HG03520 (cell line): ENCODE data around the gene ANGPTL8.

Experiments used
- ATAC-seq: cut with Tn5 transposase; IDR thresholded peaks from one replicate; pipeline ENCODE4 v1.9.1; 2021; ENCODE audit warnings: mild to moderate bottlenecking, moderate library complexity; ENCODE audit not compliant: unreplicated experiment

Gene ANGPTL8

DNA sequence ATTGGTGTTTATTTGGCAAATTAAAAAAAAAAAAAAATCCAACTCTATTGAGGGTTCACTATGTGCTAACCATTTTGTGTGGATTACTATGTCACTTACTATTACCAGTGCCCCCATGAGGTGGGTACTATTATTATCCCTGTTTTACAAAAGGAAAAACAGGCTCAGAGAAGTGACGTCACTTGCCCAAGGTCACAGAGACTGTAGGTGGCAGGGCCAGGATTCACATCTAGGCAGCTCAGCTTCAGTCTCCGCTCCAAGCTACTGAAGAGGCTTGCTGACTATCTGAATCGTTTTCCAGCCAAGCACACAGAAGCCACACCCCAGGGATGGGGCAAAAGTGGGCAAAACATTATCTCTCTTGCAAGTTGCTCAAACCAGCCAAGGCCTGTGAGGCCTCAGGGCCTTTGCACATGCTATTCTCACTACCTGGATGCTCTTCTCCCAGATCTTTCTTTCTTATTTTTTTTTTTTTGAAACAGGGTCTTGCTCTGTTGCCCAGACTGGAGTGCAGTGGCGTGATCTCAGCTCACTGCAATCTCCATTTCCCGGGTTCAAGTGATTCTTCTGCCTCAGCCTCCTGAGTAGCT, 4.8 kb upstream of the ANGPTL8 start:
- ATAC-seq, result no peak

DNA sequence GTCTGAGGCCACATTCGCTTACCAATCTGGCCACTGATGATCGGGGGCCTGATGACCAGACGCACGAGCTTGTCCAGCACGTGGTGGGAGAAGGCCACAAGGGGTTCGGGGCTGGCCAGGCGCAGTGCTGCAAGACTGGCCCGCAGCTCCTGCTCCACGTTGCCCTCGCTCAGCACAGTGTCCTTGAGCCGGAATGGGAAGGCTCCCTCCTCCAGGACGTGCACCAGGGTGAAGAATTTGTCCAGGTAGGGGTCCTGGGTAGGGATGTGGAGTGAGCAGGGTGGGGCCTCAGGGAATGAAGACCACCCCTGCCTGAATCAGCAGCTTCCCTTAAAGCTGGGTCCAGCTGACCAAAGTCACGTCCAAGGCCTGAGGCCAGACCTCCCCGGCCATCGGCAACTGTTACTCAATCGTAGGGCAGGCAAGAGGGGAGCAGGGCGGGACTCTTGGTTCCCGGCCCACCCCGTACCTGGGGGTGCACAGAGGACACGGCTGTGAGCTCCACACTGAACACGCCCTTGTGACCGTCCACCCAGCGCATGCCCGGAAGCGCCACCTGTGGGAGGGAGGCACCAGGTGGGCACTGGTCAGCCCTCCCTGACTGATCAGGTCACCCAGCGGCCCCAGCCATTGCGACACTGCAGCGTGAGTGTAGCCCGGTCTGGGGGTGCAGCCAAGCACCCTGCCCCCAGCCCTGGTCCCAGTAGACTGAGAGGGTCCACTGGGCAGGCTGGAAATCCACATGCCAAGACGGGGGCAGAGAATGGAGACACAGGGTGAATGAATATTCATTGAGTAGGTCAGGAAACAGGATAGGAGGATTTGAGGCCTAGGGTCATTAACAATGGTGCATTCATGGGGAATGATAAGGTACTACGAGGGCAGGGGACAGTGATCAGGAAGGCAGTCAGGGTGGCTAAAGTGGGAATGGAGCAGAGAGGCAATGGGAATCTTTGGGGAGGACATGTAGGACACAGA, 2.8 kb upstream of the ANGPTL8 start:
- no peak for ATAC-seq

DNA sequence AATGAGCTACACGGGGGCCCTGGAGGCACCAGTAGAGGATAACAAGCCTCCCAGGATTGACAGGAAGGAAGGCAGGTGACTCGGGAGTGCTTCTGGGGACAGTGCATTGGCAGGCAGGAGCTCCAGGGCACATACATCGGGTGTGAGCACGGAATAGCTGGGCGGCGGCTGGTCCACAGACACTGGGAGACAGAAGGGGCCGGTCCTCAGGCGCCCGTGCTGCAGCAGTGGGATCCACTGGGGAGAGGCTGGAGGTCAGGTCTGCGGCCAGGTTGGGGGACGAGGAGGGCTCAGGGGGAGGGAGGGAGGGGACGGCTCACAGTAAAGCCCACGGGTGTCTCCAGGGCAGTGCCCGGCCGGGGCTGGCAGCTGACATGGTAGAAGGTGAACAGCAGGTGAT, 2.1 kb upstream of the ANGPTL8 start:
- ATAC-seq, result no peak

DNA sequence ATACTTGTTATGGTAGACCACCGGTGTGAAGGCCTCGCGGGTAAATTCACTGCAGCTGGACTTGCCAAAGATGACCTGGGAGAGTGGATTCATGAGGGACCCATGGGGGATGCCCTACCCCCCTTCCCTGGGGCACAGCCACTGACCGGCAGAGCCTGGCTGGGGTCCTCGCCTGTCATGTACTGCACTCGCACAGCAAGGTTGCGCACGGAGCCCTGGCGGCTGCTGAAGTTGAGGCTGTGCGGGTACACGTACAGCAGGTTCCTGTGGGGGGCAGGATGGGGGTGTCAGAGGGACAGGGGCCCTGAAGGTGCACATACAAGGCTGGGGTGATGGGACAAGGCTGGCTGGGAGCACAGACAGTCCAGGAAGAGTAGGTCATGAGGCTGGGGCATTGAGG, 1.4 kb upstream of the ANGPTL8 start:
- no peak for ATAC-seq

DNA sequence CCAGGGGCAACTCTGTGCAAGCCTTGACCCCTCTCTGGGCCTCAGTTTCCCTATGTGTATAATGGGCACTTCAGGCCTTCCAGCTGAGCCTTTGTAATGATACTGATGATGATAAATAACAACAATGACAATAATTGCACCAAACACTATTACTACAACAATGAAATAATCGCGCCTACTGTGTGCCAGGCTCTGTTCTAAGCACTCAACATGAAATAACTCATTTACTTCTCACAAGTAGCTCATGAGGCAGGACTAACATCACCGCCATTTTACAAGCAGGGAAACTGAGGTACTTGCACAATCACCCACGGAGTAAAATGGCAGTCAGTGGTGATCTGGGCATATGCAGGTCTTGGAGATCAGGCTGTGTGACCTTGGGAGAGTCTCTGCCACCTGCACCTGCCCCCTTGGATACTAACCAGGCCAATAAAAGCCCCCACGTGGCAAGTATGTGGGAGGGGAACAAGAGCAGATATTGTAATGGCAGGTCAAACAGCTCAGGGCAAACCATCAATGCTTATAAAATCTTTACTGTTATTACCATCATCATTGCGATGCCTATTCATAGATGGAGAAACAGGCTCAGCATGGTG, 540 bp upstream of the ANGPTL8 start:
- ATAC-seq, result no peak

DNA sequence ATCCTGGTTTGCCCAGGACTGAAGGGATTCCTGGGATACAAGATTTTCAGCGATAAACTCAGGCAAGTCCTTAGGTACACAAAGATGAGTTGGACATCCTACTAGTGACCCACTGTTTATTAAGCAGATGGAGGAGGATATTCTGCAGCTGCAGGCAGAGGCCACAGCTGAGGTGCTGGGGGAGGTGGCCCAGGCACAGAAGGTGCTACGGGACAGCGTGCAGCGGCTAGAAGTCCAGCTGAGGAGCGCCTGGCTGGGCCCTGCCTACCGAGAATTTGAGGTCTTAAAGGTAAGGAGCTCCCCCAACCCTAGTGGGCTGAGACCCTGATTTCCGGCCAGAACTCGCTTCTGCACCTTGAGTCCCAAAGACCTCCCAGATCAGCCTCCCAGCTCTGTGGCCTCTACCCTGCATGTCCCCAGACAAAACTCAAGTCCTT, 607 bp downstream of the ANGPTL8 start:
- ATAC-seq, result no peak

DNA sequence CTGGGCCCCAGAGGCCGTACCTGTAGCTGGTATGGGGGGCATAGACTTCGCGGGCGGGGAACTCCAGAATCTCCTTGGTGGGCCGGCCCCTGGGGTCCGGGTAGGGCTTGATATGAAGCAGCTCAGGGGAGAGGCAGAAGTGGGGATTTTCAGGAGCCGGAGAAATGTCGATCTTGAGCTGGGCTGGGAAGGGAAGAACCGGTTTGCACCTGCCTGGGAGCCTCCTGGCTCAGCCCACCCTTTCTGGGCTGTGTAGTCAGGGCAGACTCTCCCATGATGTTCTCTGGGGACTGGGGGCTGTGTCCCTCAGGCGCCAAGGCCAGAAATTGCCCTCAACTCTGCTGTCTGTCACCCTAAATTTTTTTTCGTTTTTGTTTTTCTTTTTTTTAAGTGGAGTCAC, 2.6 kb downstream of the ANGPTL8 start:
- no peak for ATAC-seq

DNA sequence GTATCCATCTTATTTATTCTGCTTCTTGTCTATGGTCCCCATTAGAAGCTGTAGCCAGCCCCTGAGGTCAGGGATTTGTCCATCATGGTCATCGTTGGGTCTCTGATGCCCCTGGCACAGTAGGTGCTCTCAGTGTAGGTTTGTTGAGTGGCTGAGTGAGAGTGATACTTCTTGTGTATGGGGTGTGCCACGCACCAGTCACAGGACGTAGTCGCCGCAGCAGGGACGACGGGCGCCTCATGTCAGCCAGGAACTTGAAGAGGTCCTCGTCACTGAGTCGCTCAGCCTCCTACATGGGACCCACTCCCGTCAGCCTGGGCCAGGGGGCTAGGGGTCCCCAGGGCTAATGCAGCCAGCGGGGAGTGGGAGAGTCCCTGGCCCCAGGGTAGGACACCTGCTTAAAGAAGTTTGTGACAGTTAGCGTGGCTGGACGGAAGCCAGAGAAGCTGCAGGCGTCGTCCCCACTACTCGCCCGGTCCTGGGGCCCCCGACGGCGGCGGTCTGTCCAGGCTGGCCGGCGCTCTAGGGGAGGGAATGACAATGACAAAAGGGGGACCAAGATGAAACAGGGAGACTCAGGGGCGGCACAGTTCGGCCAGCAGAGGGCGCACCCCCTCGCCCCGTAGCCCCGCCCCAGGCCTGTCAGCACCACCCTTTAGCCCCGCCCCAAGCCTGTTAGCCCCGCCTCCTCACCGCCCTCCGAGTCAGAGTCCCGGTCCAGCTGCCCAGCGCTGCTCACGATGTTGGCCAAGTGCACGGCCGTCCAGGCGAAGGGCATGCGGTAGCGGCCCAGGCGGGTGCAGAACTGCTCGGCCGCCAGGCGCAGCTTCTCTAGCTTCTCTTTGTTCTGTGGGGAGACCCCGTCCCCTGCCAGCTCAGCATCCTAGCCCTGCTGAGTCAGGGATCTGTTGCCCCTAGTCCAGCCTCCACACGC, 3.7 kb downstream of the ANGPTL8 start:
- ATAC-seq, result no peak

DNA sequence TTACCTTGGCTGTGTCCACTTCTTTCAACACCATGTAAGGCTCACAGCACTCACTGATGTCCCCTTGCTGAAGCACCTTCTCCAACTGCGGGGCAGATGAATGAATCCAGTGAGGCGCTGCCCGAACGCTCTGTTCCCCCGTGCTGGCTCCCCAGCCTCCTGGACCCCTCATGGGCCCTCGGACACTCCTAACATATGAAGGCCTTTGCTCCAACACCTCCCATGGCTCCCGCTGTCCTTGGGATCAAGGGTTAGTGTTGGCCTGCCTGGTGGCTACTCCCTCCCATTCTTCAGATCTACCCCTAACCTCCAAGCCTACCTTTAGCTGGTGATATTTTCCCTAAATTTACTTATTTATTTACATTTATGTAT, 4.4 kb downstream of the ANGPTL8 start:
- ATAC-seq, result no peak

DNA sequence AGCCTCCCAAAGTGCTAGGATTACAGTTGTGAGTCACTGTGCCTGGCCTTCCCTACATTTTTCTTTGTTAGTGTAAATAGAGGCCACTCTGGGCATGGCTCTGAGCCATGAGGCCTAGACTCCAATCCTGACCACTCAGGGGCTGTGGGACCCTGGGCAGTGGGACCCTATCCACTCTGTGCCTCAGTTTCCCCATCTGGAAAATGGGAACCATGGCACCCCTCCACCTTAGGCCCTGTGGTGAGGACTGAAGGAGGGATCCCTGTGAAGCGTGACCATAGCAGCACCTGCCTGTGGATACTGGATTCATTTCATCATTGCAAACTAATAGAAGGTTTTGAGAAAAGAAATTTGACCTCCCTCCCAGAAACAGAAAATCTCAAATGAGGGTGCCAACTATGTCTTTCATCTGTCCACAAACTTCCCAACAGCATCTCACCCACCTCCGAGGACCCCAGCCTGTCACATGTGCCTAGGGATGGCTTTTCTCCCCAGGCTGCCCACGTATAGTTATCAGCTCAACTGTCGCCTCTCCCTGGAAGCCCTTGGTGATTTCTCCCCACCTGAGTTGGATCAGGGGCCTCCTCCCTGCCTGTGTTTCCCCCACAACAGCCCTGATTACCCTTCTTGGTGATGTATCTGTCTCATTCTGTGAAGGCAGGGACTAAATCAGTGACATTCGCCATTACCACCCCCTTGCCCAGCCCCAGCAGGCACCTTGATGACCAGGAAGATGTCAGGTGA, 5.6 kb downstream of the ANGPTL8 start:
- no peak for ATAC-seq

DNA sequence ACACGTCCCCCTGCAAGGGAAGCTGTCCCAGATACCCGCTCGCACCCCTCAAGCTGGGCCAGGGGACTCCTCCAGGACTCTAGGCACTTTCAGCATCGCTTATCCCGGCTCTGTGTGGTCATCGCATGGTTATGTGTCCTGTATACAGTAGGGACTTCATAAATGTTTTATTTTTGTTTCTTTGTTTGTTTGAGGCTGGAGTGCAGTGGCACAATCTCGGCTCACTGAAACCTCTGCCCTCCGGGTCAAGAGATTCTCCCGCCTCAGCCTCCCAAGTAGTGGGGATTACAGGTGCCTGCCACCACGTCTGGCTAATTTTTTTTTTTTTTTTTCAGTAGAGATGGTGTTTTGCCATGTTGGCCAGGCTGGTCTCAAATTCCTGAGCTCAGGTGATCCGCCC, 7.5 kb downstream of the ANGPTL8 start:
- ATAC-seq, result no peak

DNA sequence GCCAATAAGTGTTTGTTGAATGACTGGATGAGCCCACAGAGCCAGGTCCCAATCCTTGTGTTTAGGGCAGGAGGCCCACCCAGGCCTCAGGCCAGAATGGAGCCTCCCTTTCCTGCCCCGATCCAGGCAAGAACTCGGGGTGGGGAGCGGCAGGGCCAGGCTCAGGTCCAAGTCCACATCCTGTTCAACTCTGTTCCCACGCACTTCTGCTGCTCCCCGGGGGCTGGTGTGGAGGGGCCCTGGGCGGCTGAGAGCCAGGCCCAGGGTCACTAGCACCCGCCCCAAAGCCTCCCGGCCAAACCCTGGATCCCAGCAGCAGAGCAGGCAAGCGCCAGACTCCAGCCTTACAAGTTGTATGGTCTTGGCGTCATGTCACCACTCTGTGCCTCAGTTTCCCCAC, 8.0 kb downstream of the ANGPTL8 start:
- no peak for ATAC-seq

DNA sequence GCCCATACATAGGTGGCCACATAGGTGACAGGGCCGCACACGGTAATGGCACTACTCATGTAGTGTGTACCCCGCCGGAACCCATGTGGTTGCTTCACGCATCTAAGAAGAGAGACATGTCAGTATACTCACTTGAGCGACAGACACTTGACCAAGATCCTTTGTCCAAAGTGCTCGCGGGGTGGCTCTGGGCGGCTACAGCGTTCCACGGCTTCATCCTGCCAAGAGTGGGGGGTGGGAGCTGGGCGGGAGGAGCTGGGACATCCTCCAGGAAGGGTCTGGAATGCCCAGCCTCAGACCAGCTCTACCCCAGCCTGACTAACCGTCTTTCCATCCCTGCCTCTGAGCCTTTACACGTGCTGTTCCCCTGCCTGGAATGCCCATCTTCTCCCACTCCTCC, 8.5 kb downstream of the ANGPTL8 start:
- ATAC-seq, result no peak

DNA sequence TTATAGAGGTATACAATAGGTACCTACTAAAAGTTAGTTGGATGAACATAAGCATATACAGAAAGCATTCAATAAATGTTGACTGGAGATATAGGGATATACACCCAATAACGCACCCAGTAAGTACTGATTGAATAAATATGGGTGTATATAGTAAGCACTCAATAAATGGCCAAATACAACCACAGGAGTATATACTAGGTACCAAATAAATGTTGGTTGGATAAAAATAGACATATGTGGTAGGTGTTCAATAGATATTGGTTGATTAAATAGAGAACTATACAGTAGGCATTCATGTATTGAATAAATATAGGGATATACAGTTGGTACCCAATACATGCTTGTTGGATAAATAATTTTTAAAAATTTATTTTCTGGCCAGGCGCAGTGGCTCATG, 9.4 kb downstream of the ANGPTL8 start:
- no peak for ATAC-seq

DNA sequence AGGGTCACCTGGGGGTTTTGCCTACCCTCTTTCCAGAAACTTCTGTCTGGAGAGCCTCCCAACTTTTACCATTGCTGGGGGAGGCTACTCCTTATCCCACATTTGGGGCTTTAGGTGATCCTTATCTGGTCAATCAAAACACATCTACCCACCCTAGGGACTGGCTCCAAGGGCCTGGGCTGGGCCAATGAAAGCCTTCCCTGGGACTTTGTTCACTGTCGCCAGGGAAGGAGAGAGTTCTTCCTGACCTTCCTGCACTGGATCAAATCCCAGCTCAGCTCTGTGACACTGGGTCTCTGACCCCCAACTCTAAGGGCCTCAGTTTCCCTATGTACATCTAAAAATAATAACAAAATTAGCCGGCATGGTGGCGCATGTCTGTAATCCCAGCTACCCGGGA, 11.8 kb downstream of the ANGPTL8 start:
- ATAC-seq, result no peak

DNA sequence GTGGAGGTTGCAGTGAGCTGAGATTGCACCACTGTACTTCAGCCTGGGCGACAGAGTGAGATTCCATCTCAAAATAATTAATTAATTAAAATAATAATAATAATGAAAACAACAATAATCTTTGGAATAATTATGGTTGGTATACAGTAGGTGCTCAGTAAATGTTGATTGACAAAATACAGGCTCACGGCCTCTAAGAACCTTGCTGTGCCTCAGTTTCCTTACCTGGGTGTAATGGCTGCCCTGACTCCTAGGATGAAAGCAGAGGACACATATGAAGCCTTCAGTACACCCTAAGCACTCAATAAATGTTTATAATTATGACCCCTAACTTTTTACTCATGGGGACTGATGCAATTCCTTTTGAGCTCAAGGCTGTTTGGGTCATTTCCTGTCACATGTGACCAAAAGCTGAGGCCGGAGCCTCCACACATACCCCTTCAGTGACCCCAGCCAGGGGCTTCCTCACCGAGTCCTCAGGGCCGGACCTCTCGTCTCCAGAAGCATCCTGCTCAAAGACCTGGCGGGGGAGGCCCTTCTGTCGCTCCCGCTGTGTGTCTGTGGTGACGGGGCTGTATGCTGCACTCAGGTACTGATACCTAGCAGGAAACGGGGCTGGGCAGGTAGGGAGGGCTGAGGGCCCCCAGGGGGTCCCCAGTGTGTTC, 12.4 kb downstream of the ANGPTL8 start:
- no peak for ATAC-seq

DNA sequence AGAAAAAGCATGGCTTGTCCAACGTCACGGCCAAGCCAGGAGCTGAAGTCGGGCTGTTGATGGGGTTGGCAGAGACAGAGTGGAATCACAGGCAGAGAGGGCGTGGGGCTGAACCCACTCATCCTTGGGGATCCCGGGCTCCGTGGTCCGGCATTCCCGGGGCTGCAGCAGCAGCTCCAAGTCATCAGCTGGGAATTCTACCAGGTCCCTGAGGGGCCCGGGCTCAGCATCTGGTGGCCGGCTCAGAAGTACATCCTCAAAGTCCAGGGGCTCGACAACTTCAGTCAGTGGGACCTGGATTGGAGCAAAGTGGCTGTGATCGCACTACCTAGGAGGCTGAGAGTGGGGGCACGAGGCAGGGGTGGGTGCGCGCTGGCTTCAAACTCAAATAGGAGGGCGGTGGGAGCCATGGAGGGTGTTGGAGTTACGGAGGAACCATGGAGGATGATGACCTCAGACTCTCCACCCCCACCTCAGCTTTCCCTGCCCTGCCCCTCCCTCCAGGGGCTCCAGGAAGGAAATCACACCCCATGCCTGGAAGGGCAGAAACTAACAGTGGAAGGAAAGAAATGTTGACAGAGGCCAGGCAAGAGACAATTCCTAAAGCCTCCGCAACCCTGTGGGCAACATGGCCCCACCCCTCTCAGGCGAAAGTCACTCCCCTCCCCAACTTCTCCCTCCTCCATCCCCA, 13.4 kb downstream of the ANGPTL8 start:
- no peak for ATAC-seq

DNA sequence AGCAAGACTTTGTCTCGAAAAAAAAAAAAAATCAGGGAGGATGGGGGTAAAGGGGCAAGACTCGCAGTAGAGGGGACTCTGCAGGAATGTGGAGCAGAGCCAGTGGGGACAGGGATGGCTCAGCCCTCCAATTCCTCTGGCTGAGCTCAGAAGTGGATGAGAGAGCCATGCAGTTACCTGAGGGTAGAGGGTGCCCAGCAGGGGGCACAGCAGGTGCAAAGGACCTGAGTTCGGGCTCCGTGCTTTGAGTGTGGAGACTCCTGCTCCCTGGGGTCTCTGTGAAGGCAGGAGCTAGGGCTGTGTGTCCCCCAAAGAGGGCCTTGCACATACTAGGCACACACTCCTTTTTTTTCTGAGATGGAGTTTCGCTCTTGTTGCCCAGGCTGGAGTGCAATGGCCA, 15.2 kb downstream of the ANGPTL8 start:
- ATAC-seq, result no peak

DNA sequence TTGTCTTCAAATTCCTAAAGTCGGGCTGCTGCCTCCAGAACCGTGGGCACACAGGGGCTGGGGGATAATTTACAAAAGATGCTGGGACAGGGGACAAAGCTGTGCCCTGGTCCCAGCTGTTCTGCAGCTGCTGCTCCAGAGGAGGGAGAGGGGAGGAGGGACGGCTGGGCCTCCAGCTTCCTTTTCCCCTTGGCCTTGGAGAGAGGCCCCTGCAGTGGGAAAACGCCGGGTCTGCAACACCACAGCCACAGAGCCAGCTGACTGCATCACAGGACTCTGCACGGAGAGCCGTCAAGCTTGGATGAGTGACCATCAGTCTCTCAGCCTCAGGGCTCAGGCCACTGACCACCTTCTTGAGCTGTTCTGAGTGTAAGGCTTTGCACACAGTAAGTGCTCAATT, 16.8 kb downstream of the ANGPTL8 start:
- no peak for ATAC-seq
